ENCODE data around the gene NUP93.

Gene NUP93

DNA sequence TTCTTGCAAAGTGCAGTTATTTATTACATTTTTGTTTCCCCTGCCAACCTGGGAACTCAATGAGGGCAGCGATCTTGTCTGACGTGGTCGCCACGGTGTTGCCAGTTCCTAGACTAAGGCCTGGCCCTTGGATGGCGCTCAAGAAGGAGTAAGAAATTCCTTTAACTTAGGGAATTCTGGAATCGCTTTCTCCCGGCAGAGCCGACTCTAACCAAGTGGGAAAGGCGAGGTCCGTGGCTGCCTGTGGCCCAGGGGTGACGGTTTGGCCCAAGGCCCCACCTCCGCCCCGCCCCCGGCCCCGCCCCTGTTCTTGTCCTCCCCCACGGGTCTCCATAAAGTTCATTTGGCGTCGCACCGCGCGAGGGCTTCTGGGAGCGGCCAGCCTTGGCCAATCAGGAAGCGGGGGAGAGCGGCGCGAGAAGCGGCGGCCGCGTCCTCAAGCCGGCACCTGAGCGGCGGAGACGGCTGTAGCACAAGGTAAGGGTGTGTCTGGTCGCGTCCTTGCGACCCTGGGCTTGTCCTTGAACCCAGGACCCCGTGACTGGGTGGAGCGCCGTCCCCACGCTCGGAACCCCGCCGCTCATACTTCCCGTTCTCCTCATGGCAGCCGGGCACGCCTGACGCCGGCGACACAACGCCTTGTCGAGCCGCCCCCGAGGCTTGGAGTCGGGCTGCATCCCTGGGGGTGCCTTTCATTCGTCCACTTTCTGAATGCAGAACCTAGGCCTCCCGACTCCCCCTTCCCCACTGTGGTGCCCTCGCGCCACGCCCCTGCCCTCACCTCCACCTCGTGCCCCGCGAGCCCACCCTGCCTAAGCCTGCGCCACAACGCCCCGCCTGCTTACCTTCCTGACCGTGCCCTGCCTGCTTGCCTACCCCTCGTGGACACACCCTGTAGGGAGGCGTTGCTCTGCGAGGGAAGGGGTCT, at the start of gene NUP93:
Gene NUP93, plus strand, starts transcription at position 395 of the 928 bp plus-strand sequence. CDS start 18,119 bp downstream, outside the sequence.
- no peak for FAIRE-seq

DNA sequence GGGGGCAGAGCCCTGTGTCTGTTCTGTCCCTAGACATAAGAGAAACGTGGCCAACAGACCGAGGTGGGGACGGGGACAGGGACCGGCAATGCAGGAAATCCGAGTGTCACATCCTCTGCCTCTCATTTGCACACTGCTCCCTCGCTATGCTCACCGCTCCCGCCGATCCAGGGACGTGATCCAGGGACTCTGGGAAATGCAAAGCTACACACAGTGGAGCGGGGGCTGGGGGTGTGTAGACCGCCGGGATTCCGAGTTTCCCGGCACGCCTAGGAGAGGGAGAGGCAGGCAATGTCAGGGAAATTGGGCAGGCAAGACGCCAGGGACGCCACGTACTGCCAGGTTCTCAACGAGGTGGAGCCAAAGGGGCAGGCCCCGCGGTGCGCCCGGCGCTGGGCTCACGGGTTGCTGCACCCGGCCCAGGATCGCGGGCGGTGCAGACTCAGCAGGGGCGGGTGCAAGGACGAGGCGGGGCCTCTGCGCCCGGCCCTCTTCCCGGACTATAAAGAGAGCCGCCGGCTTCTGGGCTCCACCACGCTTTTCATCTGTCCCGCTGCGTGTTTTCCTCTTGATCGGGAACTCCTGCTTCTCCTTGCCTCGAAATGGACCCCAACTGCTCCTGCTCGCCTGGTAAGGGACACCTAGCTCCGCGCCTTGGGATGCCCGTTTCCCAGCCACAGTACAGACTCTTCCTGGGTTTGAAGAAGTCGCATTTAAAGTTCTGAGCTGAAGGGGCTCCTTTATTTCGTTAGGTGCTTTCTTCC, 47.8 kb upstream of the NUP93 start, which contains the start of gene MT1X:
Gene MT1X, plus strand, starts transcription at position 532 of the 764 bp plus-strand sequence. Its CDS starts 71 bp downstream, at position 603.
- FAIRE-seq = no peak

DNA sequence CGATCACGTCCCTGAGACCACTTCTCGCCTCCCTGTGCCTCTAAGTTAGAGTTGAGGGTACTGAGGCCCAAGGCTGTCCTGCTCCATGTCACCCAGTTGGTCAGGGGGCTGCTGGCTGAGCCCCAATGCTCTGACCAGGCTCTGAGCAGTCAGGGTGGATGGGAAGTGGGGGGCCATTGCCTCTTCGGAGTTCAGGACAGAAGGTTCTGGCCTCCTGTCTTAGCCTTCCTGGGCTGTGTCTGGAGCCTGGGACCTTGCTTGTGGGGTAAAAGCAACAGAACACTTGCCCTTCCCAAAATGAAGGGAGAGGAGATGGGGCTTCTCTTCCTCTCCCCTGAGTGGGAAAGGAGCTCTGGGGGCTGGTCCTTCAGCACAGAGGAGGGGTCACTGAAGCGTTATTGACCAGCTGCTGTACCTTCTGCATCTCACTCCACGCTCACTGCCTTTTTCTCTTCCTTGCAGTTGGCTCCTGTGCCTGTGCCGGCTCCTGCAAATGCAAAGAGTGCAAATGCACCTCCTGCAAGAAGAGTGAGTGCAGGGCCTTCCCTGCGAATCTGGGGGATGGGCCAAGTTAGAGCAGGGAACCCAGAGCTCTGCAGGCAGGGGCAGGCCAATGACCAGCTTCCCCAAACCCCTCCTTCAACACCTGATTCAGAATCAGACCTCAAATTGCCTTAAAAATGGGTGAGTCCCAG, 47.1 kb upstream of the NUP93 start:
- FAIRE-seq = no peak

DNA sequence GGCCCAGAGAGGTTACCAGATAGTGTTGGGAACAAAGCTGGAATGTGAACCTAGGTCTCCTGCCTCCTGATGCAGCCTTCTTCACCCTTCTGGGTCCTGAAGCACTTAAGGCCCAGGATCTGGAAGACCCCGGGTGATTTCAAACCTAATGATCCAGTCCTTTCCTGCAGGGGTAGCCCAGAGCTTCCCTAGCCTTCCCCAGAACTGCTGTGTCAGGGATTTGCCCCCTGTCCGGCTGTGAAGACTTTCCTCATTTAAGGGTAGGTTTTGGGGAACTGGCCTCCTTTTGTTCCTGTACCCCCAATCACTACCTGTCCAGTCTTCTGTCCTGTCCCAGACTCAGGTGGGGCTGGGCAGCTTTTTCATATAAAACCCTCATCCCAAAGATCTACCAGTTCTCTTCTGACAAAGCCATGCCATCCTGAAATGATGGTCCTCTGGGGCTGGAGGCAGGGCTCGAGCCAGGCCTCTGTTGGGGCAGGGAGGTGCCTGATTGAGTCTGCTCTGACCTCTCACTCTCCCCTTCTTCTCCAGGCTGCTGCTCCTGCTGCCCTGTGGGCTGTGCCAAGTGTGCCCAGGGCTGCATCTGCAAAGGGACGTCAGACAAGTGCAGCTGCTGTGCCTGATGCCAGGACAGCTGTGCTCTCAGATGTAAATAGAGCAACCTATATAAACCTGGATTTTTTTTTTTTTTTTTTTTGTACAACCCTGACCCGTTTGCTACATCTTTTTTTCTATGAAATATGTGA, 46.3 kb upstream of the NUP93 start:
- no peak for FAIRE-seq

DNA sequence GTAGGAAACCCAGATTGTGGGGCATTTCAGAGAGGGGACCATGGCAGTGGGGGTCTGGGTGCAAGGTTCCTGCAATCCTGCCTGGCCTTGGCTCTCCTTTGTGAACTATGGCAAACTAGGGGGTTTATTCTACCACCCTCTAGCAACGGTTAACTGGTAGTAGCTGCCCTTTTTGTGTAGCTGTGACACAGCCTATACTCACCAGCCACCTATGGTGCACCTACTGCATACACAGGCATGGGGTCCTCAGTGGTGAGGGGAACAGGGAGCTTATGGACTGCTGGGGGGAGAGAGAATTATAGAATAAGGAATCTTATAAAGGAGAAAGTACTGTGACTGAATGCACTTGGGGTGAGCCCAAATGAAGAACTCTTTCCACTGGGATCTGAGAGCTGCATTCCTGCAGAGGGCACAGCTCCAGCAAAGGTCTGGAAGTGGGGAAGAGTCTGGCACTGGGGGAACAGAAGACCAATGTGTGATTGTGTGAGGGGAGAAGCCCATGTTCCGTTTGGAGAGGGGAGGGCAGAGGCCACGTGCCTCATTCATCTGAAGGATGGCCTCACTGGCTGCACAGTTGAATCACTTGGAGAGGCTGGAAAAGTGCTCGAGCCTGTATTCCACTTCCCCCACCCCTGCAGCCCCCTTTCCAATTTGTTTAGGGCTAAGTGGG, 45.5 kb upstream of the NUP93 start:
- FAIRE-seq = no peak

DNA sequence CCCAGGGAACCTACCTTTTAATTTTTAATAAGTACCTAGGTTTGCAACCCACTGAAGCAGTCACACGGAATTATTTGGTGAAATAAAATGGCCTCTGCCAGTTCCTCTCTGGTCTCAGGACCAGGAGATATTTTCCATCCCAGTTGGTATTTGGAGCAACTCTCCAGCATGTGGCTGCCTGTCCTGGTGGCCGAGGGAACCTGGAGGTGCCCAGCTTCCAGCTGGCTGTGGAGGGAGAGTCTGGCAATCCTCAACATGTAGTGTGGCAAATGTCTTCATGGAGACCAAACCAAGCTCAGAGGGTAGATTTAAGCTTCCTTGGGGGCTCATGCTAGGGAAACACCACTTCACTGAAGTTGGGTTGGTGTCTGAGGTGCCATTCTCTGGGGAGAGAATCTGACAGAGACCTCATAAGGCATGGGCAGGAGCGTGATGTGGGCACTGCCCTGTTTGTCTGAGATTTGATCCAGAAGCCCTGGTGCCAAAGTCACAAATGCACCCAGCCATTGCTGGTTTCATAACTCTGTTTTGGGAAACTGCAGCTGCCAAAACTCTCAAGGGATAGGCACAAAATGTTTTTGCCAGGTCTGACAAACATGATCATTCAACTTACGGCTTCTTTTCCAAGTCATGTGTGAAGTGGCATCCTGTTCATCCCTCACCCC, 44.9 kb upstream of the NUP93 start:
- FAIRE-seq = no peak

DNA sequence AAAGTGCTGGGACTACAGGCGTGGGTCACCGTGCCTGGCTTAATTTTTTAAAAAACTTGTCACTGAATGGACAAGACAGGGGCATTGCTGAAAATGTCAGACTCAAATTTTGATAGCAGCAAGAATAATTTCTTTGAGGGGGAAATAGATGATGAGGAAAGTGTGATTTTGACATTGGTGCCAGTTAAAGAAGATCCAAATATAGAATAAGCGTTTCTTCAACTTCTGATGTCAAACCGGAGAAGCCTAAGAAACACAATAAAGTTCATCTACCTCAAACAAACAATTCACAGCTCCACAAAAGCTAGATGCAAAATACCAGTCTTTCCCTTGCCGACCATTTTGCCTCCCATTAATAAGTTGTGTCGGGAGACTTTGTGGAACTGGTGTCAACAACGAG, 43.2 kb upstream of the NUP93 start:
- FAIRE-seq = no peak

DNA sequence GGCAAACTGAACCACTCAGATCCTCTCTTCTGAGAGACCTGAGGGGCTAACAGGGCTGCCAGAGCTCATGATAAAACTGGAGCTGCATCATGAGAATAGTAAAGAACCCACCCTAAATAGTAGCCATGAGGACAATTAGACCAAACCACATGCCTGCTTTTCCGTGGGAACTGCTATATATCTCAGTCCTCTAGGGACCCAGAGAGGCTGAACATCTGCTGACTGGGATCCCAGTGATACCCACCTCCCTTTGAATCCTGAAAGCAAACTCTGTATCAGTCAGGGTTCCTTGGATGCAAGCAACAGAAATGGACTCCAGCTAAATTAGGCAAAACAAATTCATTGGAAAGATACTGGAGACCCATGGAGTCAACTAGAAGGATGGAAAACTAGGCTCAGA, 41.2 kb upstream of the NUP93 start:
- no peak for FAIRE-seq

DNA sequence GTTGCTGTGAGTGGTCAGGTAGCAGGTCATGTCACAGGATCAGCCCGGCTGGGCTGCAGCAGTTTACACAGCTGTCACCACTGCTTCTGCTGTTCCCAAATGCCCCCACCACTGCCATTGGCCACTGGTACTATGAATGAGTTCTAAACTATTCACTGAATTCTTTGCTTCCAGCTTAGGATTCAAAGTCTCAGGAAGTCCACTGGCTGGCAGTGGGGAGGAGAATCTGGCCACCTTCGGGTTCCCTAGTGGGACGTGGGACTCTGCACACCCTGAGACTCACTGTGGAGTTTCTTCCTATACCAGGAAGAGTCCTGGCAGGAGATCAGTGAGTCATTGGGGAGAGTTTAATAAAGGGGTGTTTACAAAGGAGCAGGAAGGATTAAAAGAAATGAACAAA, 40.8 kb upstream of the NUP93 start:
- FAIRE-seq = no peak

DNA sequence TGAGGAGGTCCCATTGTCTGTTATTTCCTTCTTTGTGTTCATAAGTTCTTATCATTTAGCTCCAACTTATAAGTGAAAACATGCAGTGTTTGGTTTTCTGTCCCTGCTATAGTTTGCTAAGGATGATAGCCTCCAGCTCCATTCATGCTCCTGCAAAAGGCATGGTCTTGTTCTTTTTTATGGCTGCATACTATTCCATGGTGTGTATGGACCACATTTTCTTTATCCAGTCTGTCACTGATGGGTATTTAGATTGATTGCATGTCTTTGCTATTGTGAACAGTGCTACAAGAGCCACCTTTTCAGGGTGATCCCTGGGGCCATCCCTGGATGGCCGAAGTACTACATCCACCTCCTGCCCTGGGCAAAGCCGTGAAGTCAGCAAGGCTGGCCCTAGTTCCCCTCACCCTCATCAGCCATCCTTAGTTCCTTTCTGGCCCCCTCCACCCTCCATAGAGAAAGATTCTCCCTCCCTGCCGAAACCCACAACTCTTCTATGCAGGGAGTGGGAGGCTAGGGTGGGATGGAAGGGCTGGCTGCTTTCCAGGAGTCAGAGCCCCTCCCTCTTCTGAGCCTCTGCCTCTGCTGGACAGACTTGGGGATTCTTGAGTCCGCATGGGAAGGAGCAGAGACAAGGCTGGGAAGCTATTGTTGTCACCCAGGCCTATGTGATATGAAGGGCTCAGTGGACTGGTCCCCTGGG, 39.4 kb upstream of the NUP93 start:
- FAIRE-seq = no peak

DNA sequence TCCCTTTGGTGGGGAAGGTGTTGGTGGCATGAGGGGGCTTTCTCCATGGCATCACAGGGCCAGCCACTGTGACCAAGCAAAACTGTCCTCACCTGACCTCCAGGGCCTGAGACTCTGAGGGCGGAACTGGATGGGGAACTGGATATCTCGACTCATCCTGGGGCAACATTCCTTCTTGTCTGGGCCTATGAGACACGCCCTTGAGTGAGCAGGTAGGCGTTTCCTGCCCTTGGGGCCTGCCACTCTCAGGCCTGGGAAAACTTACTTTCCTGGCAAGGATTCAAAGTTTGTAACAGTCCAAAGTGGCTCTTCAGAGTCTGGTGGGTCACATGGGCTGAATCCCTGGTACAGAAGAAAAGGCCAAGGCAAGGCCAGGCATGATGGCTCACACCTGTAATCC, 38.0 kb upstream of the NUP93 start:
- FAIRE-seq = no peak

DNA sequence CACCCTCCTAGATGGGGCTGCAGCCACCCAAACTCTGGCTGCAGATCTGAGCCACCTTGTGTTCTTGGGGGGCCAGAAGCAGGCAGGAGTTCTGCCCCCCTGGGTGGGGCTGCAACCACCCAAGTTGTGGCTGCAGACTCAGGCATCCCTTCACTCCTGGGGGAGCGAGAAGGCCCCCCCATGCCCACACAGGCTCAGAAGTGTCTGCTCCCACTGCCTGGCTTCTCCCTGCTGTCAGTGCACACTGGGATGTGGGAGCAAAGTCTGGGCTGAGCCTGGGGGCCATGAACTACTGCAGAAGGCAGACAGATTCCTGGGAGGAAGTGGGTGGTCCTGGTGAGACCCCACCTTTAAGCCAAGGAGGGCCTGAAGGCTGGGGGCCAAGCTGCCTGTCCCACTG, 34.7 kb upstream of the NUP93 start:
- FAIRE-seq = no peak

DNA sequence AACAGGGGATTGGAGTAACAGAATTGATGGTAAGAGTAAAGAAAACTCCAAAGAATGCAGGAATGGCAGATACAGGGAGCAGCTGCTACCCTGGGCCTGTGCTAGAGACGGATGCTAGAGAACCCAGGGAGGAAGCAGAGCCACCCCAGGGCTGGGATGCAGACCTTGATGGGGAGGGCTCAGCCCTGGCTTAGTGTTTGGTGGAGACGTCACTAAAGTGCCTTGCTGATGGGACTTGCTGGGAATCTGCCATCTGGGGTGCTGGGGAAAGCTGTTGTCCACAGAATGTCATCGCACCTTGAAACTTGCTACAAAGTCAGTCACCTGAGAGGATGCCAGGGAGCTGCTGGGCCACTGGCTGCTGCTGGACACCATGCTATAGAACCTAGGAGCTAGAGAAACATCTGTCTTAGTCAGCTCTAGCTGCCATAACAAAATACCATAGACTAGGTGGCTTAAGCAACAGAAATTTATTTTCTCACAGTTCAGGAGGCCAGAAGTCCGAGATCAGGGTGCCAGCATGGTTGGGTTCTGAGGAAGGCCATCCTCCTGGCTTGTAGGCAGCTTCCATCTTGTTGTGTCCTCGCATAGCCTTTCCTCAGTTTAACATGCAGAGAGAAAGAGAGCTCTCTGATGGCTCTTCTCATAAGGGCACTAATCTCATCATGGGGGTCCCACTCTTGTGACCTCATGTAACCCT, 32.3 kb upstream of the NUP93 start:
- FAIRE-seq = no peak

DNA sequence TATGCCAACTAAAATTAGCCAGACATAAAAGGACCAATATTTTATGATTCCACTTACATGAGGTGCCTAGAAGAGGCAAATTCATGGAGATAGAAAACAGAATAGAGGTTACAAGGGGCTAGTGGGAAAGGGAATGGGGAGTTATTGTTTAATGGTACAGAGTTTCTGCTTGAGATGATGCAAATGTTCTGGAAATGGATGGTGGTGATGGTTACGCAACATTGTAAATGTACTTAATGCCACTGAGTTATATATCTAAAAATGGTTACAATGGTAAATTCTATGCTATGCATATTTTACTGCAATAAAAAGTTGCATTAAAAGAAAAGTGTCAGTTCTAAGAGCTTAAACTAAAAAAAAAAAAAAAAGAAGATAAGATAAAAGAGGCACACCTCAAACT, 29.7 kb upstream of the NUP93 start:
- FAIRE-seq = no peak

DNA sequence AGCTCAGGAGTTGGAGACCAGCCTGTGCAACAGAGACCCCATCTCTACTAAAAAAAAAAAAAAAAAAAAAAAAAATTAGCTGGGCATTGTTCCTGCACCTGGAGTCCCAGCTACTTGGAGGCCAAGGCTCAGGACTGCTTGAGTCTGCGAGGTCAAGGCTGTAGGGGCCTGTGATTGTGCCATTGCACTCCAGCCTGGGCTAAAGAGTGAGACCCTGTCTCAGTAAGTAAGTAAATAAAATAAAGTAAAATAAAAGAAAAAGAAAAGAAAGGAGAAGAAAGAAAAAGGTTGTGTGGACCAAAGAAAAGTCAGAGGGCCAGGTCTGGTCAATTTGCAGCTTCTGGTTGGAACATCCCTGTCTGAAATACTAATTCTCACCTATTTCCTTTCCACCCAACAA, 29.3 kb upstream of the NUP93 start:
- FAIRE-seq = no peak

DNA sequence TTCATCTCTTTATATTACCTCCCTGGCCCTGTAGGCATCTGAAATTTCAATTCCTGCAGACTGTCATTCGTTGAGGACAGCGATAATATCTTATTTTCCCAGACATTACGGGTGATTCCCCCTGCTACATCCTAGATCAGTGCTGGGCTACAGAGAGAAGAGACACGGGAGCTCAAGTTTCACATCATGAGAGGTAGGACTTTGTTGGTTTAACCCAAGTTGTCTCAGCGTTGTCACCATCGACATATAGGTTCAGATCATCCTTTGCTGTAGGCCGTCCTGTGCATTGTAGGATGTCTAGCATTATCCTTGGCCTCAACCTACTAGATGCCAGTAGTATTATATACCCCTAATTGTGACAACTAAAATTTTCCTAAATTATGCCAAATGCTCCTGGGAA, 28.4 kb upstream of the NUP93 start:
- FAIRE-seq = no peak

DNA sequence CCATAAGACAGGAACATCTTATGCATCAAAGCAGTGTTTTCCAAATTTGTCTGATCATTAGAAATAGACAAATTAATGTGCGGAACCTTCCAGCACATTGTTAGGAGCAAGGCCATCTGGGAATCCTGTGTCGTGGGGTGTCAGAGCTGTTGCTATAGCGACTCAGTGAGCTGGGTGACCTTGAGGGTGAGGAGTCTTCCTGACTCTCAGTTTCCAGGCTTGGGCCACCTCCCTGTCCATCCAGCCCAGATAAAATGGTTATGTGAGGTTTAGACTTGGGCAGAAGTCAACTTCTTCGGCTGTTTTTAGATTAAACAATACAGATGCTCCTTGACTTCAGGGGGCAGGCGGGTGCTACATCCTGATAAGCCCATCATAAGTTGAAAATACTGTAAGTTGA, 27.1 kb upstream of the NUP93 start:
- FAIRE-seq = no peak

DNA sequence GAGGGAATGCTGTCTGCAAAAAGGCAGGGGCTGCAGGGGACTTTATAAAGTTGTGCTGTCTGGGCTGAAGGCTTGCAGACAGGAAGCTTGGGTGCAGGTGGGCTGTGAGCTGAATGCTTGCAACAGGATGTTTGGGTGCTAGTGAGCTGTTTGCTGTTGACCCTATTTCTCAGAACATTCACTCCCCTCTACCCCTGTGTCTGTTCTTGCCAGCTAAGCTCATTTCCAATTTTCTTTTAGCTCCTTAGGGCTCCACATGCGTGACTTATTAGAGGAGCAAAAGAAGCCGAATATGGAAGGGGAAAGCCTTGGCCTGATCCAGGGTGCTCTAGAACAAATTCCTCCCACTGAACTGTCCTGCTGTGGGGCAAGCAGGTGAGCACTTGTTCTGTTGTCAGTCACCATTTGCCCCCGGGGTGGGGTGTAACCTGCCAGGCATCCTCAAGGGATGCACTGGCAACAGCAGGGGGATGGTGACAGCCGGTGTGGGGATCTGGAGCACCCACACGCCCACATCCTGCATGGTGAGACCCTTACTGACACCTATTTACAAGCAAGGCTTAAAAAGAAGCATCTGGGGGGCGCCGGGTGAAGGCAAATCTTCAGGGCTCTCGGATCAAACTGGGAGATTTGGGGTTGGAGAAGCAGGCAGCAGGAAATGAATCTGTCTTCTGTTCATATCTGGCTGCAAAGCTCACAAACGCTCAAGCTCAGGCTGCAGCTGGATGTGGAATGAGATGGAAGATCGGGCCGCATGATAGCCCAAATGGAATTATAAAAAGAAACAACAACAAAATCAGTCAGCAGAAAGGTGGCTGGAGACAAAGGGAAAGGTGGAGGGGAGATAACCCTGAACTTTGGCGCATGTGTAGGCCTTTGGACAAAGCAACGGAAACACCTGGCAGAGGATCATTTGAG, 21.1 kb upstream of the NUP93 start:
- FAIRE-seq = no peak

All from colon (tissue), 2 donors.